Gastrocnemius medialis (tissue), 4 donors: ENCODE measurements around the gene CCDC186. TPM values are rescaled to one million over a fixed set of nuclear protein-coding genes. Genes with fewer than 3 reads are reported as not detected.
"Not testable (repeated sequence)": the region's sequence is repeated elsewhere in the genome, so short reads cannot be mapped to it uniquely, and the experiment has no call there.

Source experiments
- ATAC-seq, 2 donors: fragments of 150-250 bp; one replicate each; pipeline ENCODE4 v1.9.1; 2016
- DNase-seq, 2 donors: peaks; one replicate each; pipeline ENCODE4 v3.0.0-alpha.2; 2019
- H3K27ac ChIP-seq, 4 donors: fragments of 200-600 bp; sonication (generic); 1 replicate in 1 of 4; 2 replicates in 3 of 4; pipeline ENCODE4 v1.5.1; 2016 to 2018; ENCODE audit warnings: mild to moderate bottlenecking in 2 of 4, moderate library complexity in 1 of 4
- H3K27me3 ChIP-seq, 3 donors: fragments of 200-600 bp; sonication (generic) in 2 of 3; 1 replicate in 1 of 3; 2 replicates in 2 of 3; pipeline versions ENCODE4 v1.5.1 to v1.6.0; 2016 to 2019; ENCODE audit warnings: mild to moderate bottlenecking in 1 of 3, moderate library complexity in 1 of 3
- H3K36me3 ChIP-seq, 2 donors: fragments of 200-600 bp; sonication (generic) in 1 of 2; one replicate each; pipeline ENCODE4 v1.5.1; 2017 to 2018
- H3K4me1 ChIP-seq, 2 donors: fragments of 200-600 bp; sonication (generic) in 1 of 2; one replicate each; pipeline ENCODE4 v1.5.1; 2016 to 2017; ENCODE audit warnings: mild to moderate bottlenecking in 2 of 2
- H3K4me3 ChIP-seq, 4 donors: fragments of 200-600 bp; sonication (generic) in 3 of 4; 1 replicate in 1 of 4; 2 replicates in 3 of 4; pipeline ENCODE4 v1.5.1; 2016 to 2019; ENCODE audit warnings: mild to moderate bottlenecking in 2 of 4
- H3K9me3 ChIP-seq, 3 donors: fragments of 200-600 bp; sonication (generic) in 2 of 3; 1 replicate in 1 of 3; 2 replicates in 2 of 3; pipeline ENCODE4 v1.5.1; 2016 to 2019
- CTCF ChIP-seq, 5 experiments: fragments of 450-650 bp in 3 of 5; fragments of 200-600 bp in 2 of 5; sonication (generic) in 2 of 5; IDR thresholded peaks in 4 of 5; conservative IDR thresholded peaks in 1 of 5; 1 replicate in 4 of 5; 2 replicates in 1 of 5; pipeline ENCODE4 v1.5.1; 2016 to 2019; ENCODE audit warnings: antibody characterized with exemption in 5 of 5, mild to moderate bottlenecking in 3 of 5, moderate library complexity in 3 of 5
- POLR2A ChIP-seq, 2 donors: fragments of 450-650 bp; IDR thresholded peaks; one replicate each; pipeline ENCODE4 v1.6.1; 2017; ENCODE audit warnings: antibody characterized with exemption in 2 of 2, mild to moderate bottlenecking in 2 of 2, moderate library complexity in 2 of 2
- in situ Hi-C, 4 donors: fragments of 200-750 bp; cut with MboI; loops; one replicate each; pipeline versions ENCODE4 v1.15.0 to v1.8.0; 2017; ENCODE audit warnings: low sequenced_read_pairs in 4 of 4
- intact Hi-C: fragments of 100-400 bp; cut with DNase I; formaldehyde crosslinking; loops from one replicate; pipeline ENCODE4 v1.15.1; 2023; ENCODE audit warnings: low total_unique reads
- total RNA-seq, 4 donors: library from RNA; depleted of rRNA; stranded (reverse); fragments of >200 nt; gene quantifications; one replicate each; pipeline versions ENCODE4 v1.1.0 to v1.2.3, GENCODE V29; 2016

CCDC186 gene
- total RNA-seq, 4 donors from 2014 or later = 8.8 to 14.5 (median 9.8) TPM

GRCh38 chr10:114163062-114163461 is 10.9 kb downstream of the CCDC186 start:
- ATAC-seq (no peak), DNase-seq (no peak)
- in situ Hi-C loops (no loop called here), intact Hi-C loops (no loop called here)
- Histone ChIP-seq H3K27me3 (no peaks in the 10 kb centered on the region), H3K9me3 (no peaks in the 10 kb centered on the region), H3K4me1 (peaks cover 5% of the 10 kb centered on the region in 2 donors), H3K36me3 (no peaks in the 10 kb centered on the region), H3K4me3 (no peak overlapping the region), H3K27ac (no peak overlapping the region)
- TF ChIP-seq POLR2A (IDR thresholded peaks at IDR 0.05) (no peak), CTCF (IDR thresholded peaks at IDR 0.05 in 4 of 5, conservative IDR thresholded peaks at IDR 0.05 in 1 of 5) (no peak)

- no peaks in the 10 kb centered on the region for H3K9me3 ChIP-seq
- no peaks in the 10 kb centered on the region for H3K27me3 ChIP-seq
- ATAC-seq (no peak), DNase-seq (no peak)
- H3K4me3 ChIP-seq = no peak overlapping the region
- H3K4me1 ChIP-seq = peaks cover 0 to under 1% of the 10 kb centered on the region in 2 donors
- in situ Hi-C loops (no loop called here), intact Hi-C loops (no loop called here)
- H3K27ac ChIP-seq = no peak overlapping the region
- TF ChIP-seq CTCF (IDR thresholded peaks at IDR 0.05 in 4 of 5, conservative IDR thresholded peaks at IDR 0.05 in 1 of 5) (no peak), POLR2A (IDR thresholded peaks at IDR 0.05) (no peak)
- peaks cover 0 to 5% of the 10 kb centered on the region in 2 donors for H3K36me3 ChIP-seq
Observed at GRCh38 chr10:114157912-114158311, 16.1 kb downstream of the CCDC186 start.

- no peak for TF ChIP-seq CTCF (IDR thresholded peaks at IDR 0.05 in 4 of 5, conservative IDR thresholded peaks at IDR 0.05 in 1 of 5)
- no peak for TF ChIP-seq POLR2A (IDR thresholded peaks at IDR 0.05)
- intact Hi-C loops = no loop called here
- H3K4me3 ChIP-seq = no peak overlapping the region
- in situ Hi-C loops = no loop called here
- ATAC-seq (no peak), DNase-seq (no peak)
- H3K27ac ChIP-seq = no peak overlapping the region
- no peaks in the 10 kb centered on the region for H3K4me1 ChIP-seq
- no peaks in the 10 kb centered on the region for H3K27me3 ChIP-seq
- H3K9me3 ChIP-seq = no peaks in the 10 kb centered on the region
- H3K36me3 ChIP-seq = peaks cover 0 to 37% of the 10 kb centered on the region in 2 donors
Observed at GRCh38 chr10:114151892-114152291, 22.1 kb downstream of the CCDC186 start.

- H3K4me3 ChIP-seq = no peak overlapping the region
- no peaks in the 10 kb centered on the region for H3K27me3 ChIP-seq
- ATAC-seq (peak; percentile 83 to 98), DNase-seq (peak in 1 of 2 donors; percentile 31)
- no peaks in the 10 kb centered on the region for H3K9me3 ChIP-seq
- peaks cover 0 to 36% of the 10 kb centered on the region in 2 donors for H3K36me3 ChIP-seq
- no peak for TF ChIP-seq CTCF (IDR thresholded peaks at IDR 0.05 in 4 of 5, conservative IDR thresholded peaks at IDR 0.05 in 1 of 5)
- TF ChIP-seq POLR2A (IDR thresholded peaks at IDR 0.05) = no peak
- H3K27ac ChIP-seq = no peak overlapping the region
- in situ Hi-C loops = no loop called here
- H3K4me1 ChIP-seq = no peaks in the 10 kb centered on the region
- intact Hi-C loops = no loop called here
Observed at GRCh38 chr10:114151486-114151885, 22.5 kb downstream of the CCDC186 start.

- peaks cover 0 to 33% of the 10 kb centered on the region in 2 donors for H3K36me3 ChIP-seq
- H3K4me3 ChIP-seq, DNase-seq, H3K27ac ChIP-seq, intact Hi-C loops, ATAC-seq, H3K9me3 ChIP-seq, H3K27me3 ChIP-seq, in situ Hi-C loops, H3K4me1 ChIP-seq: not testable (repeated sequence)
Observed at GRCh38 chr10:114149476-114149875, 24.5 kb downstream of the CCDC186 start.
